GM12892 (cell line): Measurements from ENCODE around the gene FAM200C.

ENCODE experiments used
- POLR2A ChIP-seq: IDR thresholded peaks from 2 replicates; pipeline ENCODE4 v1.6.1; 2011; ENCODE audit warnings: low read depth, low read length, control low read depth
- POLR2AphosphoS5 ChIP-seq: IDR thresholded peaks from 2 replicates; pipeline ENCODE4 v1.6.1; 2011; ENCODE audit warnings: low read depth, low read length, control low read depth
- TAF1 ChIP-seq: IDR thresholded peaks from 2 replicates; pipeline ENCODE4 v1.6.1; 2011; ENCODE audit warnings: low read depth, mild to moderate bottlenecking, control low read depth, low read length, borderline replicate concordance

GRCh38 chr5:160370713-160371034 is 29.2 kb downstream of the FAM200C start:
- no peak for TF ChIP-seq POLR2AphosphoS5
- no peak for TF ChIP-seq POLR2A
- TF ChIP-seq TAF1: no peak
